Measurements from ENCODE around the gene DEK. TPM values are rescaled to one million over a fixed set of nuclear protein-coding genes. Genes with fewer than 3 reads are reported as not detected.
"Not testable (repeated sequence)": the region's sequence is repeated elsewhere in the genome, so short reads cannot be mapped to it uniquely, and the experiment has no call there.

Gene DEK
- total RNA-seq, 1 experiment from 2014 or later: 148 TPM

GRCh38 chr6:18211338-18211737, 53.0 kb downstream of the DEK start:
- POLR2A ChIA-PET: no interaction called here
- no peak for TF ChIP-seq CTCF (IDR thresholded peaks at IDR 0.05; ENCODE audit: unreplicated experiment)
- no peak overlapping the region for H3K27ac Mint-ChIP-seq (ENCODE audit: low read depth, unreplicated experiment)
- H3K27me3 Mint-ChIP-seq (ENCODE audit: insufficient read depth, unreplicated experiment): no peaks in the 10 kb centered on the region
- CTCF ChIA-PET: interaction anchor here (0.6 kb wide), 1 partner anchor 1539 kb away, joined by 3 read pairs; no protein-coding TSS in a partner anchor
- H3K36me3 Mint-ChIP-seq (ENCODE audit: insufficient read depth, unreplicated experiment): peaks cover 29% of the 10 kb centered on the region
- intact Hi-C loops (cut with micrococcal nuclease): no loop called here
- no peaks in the 10 kb centered on the region for H3K9me3 Mint-ChIP-seq (ENCODE audit: unreplicated experiment)
- H3K4me3 Mint-ChIP-seq (ENCODE audit: unreplicated experiment): no peak overlapping the region
- no peaks in the 10 kb centered on the region for H3K4me1 Mint-ChIP-seq (ENCODE audit: insufficient read depth, unreplicated experiment)
- no TSS peak for BruUV-seq (replicated peaks)
- no peak for DNase-seq (ENCODE audit: unreplicated experiment)

- CTCF ChIA-PET: no interaction called here
- no peak for DNase-seq (ENCODE audit: unreplicated experiment)
- H3K4me1 Mint-ChIP-seq (ENCODE audit: insufficient read depth, unreplicated experiment): no peaks in the 10 kb centered on the region
- H3K36me3 Mint-ChIP-seq (ENCODE audit: insufficient read depth, unreplicated experiment): peaks cover 33% of the 10 kb centered on the region
- no peak overlapping the region for H3K4me3 Mint-ChIP-seq (ENCODE audit: unreplicated experiment)
- H3K27me3 Mint-ChIP-seq (ENCODE audit: insufficient read depth, unreplicated experiment): no peaks in the 10 kb centered on the region
- intact Hi-C loops (cut with micrococcal nuclease): no loop called here
- BruUV-seq (replicated peaks): no TSS peak
- no peak overlapping the region for H3K27ac Mint-ChIP-seq (ENCODE audit: low read depth, unreplicated experiment)
- H3K9me3 Mint-ChIP-seq (ENCODE audit: unreplicated experiment): no peaks in the 10 kb centered on the region
- no peak for TF ChIP-seq CTCF (IDR thresholded peaks at IDR 0.05; ENCODE audit: unreplicated experiment)
- POLR2A ChIA-PET: no interaction called here
Measured at GRCh38 chr6:18210707-18211106, 53.6 kb downstream of the DEK start.

- H3K36me3 Mint-ChIP-seq (ENCODE audit: insufficient read depth, unreplicated experiment): peaks cover 38% of the 10 kb centered on the region
- no peak for TF ChIP-seq CTCF (IDR thresholded peaks at IDR 0.05; ENCODE audit: unreplicated experiment)
- POLR2A ChIA-PET: interaction anchor here (0.6 to 1.5 kb wide), 2 partner anchors 10 to 12 kb away, joined by 3 to 4 read pairs; no protein-coding TSS in a partner anchor
- H3K4me1 Mint-ChIP-seq (ENCODE audit: insufficient read depth, unreplicated experiment): no peaks in the 10 kb centered on the region
- BruUV-seq (replicated peaks): no TSS peak
- CTCF ChIA-PET: interaction anchor here (1.0 to 1.4 kb wide), 2 partner anchors 49 to 53 kb away, joined by 3 to 4 read pairs; no protein-coding TSS in a partner anchor
- intact Hi-C loops (cut with micrococcal nuclease): no loop called here
- no peaks in the 10 kb centered on the region for H3K27me3 Mint-ChIP-seq (ENCODE audit: insufficient read depth, unreplicated experiment)
- no peaks in the 10 kb centered on the region for H3K9me3 Mint-ChIP-seq (ENCODE audit: unreplicated experiment)
- DNase-seq (ENCODE audit: unreplicated experiment): no peak
- H3K4me3 Mint-ChIP-seq (ENCODE audit: unreplicated experiment): no peak overlapping the region
- no peak overlapping the region for H3K27ac Mint-ChIP-seq (ENCODE audit: low read depth, unreplicated experiment)
Measured at GRCh38 chr6:18209539-18210197, 54.7 kb downstream of the DEK start.

- ChIA-PET CTCF (interaction anchor here (1.4 kb wide), 1 partner anchor 54 kb away, joined by 4 read pairs; no protein-coding TSS in a partner anchor), POLR2A (interaction anchor here (0.7 to 1.5 kb wide), 2 partner anchors 13 to 105 kb away, joined by 3 to 4 read pairs; no protein-coding TSS in a partner anchor)
- BruUV-seq (replicated peaks); H3K27ac Mint-ChIP-seq (ENCODE audit: low read depth, unreplicated experiment); H3K4me3 Mint-ChIP-seq (ENCODE audit: unreplicated experiment); H3K9me3 Mint-ChIP-seq (ENCODE audit: unreplicated experiment); H3K27me3 Mint-ChIP-seq (ENCODE audit: insufficient read depth, unreplicated experiment); intact Hi-C loops (cut with micrococcal nuclease); H3K4me1 Mint-ChIP-seq (ENCODE audit: insufficient read depth, unreplicated experiment); DNase-seq (ENCODE audit: unreplicated experiment): not testable (repeated sequence)
- peaks cover 35% of the 10 kb centered on the region for H3K36me3 Mint-ChIP-seq (ENCODE audit: insufficient read depth, unreplicated experiment)
Measured at GRCh38 chr6:18208778-18209177, 55.6 kb downstream of the DEK start.

Data from MCF 10A (cell line).